ENCODE results near the gene RPL39L.
"Not testable (repeated sequence)": the region's sequence is repeated elsewhere in the genome, so short reads cannot be mapped to it uniquely, and the experiment has no call there.

Gene RPL39L

DNA sequence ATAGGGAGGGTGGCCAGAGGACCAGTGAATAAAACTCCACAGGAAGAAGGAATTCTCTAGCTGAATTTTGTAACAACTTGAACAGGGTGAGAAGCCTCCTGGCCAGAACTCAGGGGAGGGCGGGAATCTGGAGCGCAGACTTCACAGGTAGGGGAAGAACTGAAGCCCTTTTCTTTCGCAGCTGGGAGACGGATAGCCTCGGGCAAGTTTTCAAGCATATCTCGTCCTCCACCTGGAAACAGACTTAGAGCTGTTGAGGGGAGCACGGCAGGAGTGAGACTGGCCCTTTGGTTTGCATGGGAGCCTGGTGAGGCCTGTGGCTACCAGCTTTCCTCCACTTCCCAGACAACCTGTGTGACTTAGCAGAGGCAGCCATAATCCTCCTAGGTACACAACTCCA is 10.9 kb upstream of the RPL39L start:
- Histone ChIP-seq H3K36me3 (ENCODE audit: insufficient read depth, low read length) (no peaks in the 10 kb centered on the region), H3K27ac (no peak overlapping the region), H3K9me3 (ENCODE audit: low read depth, low read length) (no peaks in the 10 kb centered on the region), H3K4me3 (no peak overlapping the region), H3K9ac (ENCODE audit: insufficient read length) (no peak overlapping the region)
- no peak for TF ChIP-seq EZH2 (IDR thresholded peaks at IDR 0.05)
- TF ChIP-seq FOXP2 (optimal IDR thresholded peaks at IDR 0.05; ENCODE audit: control extremely low read depth, extremely low read length, insufficient read depth): no peak
- TF ChIP-seq POLR2AphosphoS5 (IDR thresholded peaks at IDR 0.05; ENCODE audit: borderline replicate concordance, low read depth, low read length): no peak
- no peak for DNase-seq (ENCODE audit: low read depth, low spot score)

DNA sequence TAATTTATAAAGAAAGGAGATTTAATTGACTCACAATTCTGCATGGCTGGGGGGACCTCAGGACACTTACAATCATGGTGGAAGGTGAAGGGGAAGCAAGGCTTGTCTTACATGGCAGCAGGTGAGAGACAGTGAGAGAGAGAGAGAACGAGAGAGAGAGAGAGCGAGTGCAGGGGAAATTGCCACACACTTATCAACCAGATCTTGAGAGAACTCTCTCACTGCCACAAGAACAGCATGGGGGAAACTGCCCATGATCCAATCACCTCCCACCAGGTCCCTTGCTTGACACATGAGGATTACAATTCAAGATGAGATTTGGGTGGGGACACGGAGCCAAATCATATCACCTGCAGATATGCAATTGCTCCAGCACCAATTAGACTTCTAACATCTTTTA is 7.1 kb upstream of the RPL39L start:
- Histone ChIP-seq H3K9me3 (ENCODE audit: low read depth, low read length) (no peaks in the 10 kb centered on the region; the same call in 1 of the 2 replicates), H3K4me3 (no peak overlapping the region), H3K27ac (no peak overlapping the region), H3K36me3 (ENCODE audit: insufficient read depth, low read length) (no peaks in the 10 kb centered on the region), H3K9ac (ENCODE audit: insufficient read length) (no peak overlapping the region)
- TF ChIP-seq EZH2 (IDR thresholded peaks at IDR 0.05): no peak
- no peak for TF ChIP-seq POLR2AphosphoS5 (IDR thresholded peaks at IDR 0.05; ENCODE audit: borderline replicate concordance, low read depth, low read length)
- no peak for TF ChIP-seq FOXP2 (optimal IDR thresholded peaks at IDR 0.05; ENCODE audit: control extremely low read depth, extremely low read length, insufficient read depth)
- DNase-seq (ENCODE audit: low read depth, low spot score): no peak

DNA sequence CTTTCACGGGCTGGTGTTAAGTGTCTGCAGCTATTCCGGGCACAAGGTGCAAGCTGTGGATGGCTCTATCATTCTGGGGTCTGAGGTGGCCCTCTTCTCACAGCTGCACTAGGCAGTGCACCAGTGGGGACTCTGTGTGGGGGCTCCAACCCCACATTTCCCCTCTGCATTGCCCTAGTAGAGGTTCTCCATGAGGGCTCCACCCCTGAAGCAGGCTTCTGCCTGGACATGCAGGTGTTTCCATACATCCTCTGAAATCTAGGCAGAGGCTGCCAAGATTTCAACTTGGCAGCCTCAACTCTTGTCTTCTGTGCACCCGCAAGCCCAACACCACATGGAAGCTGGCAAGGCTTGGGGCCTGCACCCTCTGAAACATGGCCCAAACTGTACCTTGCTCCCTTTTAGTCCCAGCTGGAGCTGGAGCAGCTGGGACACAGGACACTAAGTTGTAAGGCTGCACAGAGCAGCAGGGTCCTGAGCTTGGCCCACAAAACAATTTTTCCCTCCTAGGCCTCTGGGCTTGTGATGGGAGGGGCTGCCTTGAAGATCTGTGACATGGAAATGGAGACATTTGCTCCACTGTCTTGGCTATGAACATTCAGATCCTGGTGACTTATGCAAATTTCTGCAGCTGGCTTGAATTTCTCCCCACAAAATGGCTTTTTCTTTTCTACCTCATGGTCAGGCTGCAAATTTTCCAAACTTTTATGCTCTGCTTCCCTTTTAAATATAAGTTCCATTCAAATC is 6.0 kb upstream of the RPL39L start:
- TF ChIP-seq EZH2 (IDR thresholded peaks at IDR 0.05) (no peak), POLR2AphosphoS5 (IDR thresholded peaks at IDR 0.05; ENCODE audit: borderline replicate concordance, low read depth, low read length) (no peak), FOXP2 (optimal IDR thresholded peaks at IDR 0.05; ENCODE audit: control extremely low read depth, extremely low read length, insufficient read depth) (no peak)
- no peak for DNase-seq (ENCODE audit: low read depth, low spot score)
- Histone ChIP-seq H3K27ac (no peak overlapping the region), H3K4me3 (no peak overlapping the region), H3K9me3 (ENCODE audit: low read depth, low read length) (no peaks in the 10 kb centered on the region; the same call in 1 of the 2 replicates), H3K36me3 (ENCODE audit: insufficient read depth, low read length) (no peaks in the 10 kb centered on the region), H3K9ac (ENCODE audit: insufficient read length) (no peak overlapping the region)

DNA sequence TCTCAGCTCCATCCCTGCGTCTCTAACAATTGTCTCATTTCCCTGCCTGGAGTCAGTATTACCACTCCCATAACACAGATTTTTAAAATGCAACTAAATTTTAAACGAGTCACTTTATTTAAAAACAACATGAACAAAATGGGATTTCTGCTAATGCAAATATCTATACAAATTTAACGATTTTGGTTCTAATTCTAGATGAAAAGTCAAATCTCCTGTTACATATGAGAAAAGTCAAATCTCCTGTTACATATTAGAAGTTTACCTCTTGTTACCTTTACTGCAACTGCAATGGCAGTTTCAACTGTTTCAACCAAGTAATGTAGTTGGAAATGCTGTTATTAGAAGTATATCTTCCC is 578 bp upstream of the RPL39L start:
- peaks cover 2% of the 10 kb centered on the region; the same call in 1 of the 2 replicates for H3K36me3 ChIP-seq (ENCODE audit: insufficient read depth, low read length)
- TF ChIP-seq EZH2 (IDR thresholded peaks at IDR 0.05) (no peak), POLR2AphosphoS5 (IDR thresholded peaks at IDR 0.05; ENCODE audit: borderline replicate concordance, low read depth, low read length) (no peak), FOXP2 (optimal IDR thresholded peaks at IDR 0.05; ENCODE audit: control extremely low read depth, extremely low read length, insufficient read depth) (no peak)
- H3K4me3 ChIP-seq: peak overlapping the region; percentile 88
- H3K9ac ChIP-seq (ENCODE audit: insufficient read length): peak overlapping the region; percentile 87
- H3K9me3 ChIP-seq (ENCODE audit: low read depth, low read length): no peaks in the 10 kb centered on the region; the same call in 1 of the 2 replicates
- DNase-seq (ENCODE audit: low read depth, low spot score): no peak
- H3K27ac ChIP-seq: no peak overlapping the region

DNA sequence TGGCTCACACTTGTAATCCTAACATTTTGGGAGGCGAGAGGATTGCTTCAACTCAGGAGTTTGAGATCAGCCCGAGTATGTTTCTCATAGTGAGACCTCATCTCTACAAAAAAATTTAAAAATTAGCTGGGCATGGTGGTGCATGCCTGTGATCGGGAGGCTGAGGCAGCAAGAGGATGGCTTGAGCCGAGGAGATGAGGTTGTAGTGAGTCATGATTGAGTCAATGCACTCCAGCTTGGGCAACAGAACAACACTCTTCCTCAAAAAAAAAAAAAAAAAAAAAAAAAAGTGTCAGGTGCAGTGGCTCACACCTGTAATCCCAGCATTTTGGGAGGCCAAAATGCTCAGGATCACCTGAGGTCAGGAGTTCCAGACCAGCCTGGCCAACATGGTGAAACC is 2.4 kb downstream of the RPL39L start:
- Histone ChIP-seq H3K36me3 (ENCODE audit: insufficient read depth, low read length) (peaks cover 10% of the 10 kb centered on the region; the same call in 1 of the 2 replicates), H3K27ac (no peak overlapping the region), H3K4me3 (no peak overlapping the region), H3K9me3 (ENCODE audit: low read depth, low read length) (no peaks in the 10 kb centered on the region), H3K9ac (ENCODE audit: insufficient read length) (no peak overlapping the region)
- TF ChIP-seq POLR2AphosphoS5 (IDR thresholded peaks at IDR 0.05; ENCODE audit: borderline replicate concordance, low read depth, low read length): no peak
- TF ChIP-seq FOXP2 (optimal IDR thresholded peaks at IDR 0.05; ENCODE audit: control extremely low read depth, extremely low read length, insufficient read depth): no peak
- no peak for TF ChIP-seq EZH2 (IDR thresholded peaks at IDR 0.05)
- DNase-seq (ENCODE audit: low read depth, low spot score): no peak

DNA sequence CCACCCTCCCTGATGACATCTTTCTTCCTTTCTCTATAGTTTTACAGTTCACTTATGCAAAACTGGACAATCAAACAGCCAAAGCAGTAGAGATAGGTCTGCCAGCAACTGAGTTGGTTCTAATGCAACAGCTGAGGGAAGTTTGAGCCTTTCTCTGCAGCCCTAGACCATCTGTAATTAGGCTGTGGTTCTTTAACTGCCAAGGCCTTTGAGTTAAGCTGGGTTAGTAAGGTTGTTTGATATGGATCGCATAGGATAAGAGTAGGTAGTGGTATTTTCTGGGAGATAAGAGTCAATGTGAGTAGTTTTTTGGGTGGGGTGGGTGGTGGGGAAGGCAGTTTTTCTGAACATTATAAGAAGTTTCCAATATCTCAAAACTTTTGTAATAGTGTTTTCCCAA is 3.0 kb downstream of the RPL39L start:
- Histone ChIP-seq H3K9me3 (ENCODE audit: low read depth, low read length) (no peaks in the 10 kb centered on the region), H3K27ac (no peak overlapping the region), H3K9ac (ENCODE audit: insufficient read length) (no peak overlapping the region), H3K36me3 (ENCODE audit: insufficient read depth, low read length) (peaks cover 16% of the 10 kb centered on the region; the same call in 1 of the 2 replicates), H3K4me3 (no peak overlapping the region)
- TF ChIP-seq POLR2AphosphoS5 (IDR thresholded peaks at IDR 0.05; ENCODE audit: borderline replicate concordance, low read depth, low read length) (no peak), FOXP2 (optimal IDR thresholded peaks at IDR 0.05; ENCODE audit: control extremely low read depth, extremely low read length, insufficient read depth) (no peak), EZH2 (IDR thresholded peaks at IDR 0.05) (no peak)
- no peak for DNase-seq (ENCODE audit: low read depth, low spot score)

DNA sequence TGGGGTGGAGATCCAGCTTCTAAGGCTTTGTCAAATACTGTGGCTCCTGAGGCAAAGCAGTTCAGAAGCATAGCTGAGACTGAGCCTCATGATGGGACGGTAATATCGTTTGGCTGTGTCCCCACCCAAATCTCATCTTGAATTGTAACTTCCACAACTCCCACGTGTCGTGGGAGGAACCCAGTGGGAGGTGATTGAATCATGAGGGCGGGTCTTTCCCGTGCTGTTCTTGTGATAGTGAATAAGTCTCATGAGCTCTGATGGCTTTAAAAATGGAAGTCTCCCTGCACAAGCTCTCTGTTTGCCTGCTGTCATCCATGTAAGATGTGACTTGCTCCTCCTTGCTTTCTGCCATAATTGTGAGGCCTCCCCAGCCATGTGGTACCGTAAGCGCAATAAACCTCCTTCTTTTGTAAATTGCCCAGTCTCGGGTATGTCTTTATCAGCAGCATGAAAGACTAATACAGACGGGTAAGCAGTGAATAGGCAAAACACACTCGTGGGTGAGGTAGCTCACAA is 4.1 kb downstream of the RPL39L start:
- H3K36me3 ChIP-seq (ENCODE audit: insufficient read depth, low read length): peaks cover 23% of the 10 kb centered on the region; the same call in 1 of the 2 replicates
- not testable (repeated sequence) for H3K4me3 ChIP-seq; H3K9me3 ChIP-seq (ENCODE audit: low read depth, low read length)

DNA sequence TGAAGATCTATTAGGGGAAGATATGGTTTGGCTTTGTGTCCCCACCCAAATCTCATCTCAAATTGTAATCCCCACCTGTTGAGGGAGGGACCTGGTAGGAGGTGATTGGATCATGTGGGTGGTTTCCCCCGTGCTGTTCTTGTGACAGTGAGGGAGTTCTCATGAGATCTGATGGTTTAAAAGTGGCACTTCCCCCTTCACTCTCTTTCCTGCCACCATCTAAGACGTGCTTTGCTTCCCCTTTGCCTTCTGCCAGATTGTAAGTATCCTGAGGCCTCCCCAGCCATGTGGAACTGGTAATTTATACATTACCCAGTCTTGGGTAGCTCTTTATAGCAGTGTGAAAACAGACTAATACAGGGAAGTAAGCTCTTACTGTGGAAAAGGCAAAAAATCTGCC is 6.1 kb downstream of the RPL39L start:
- not testable (repeated sequence) for H3K4me3 ChIP-seq; H3K9ac ChIP-seq (ENCODE audit: insufficient read length); H3K27ac ChIP-seq; H3K9me3 ChIP-seq (ENCODE audit: low read depth, low read length); DNase-seq (ENCODE audit: low read depth, low spot score)
- peaks cover 25% of the 10 kb centered on the region; the same call in 1 of the 2 replicates for H3K36me3 ChIP-seq (ENCODE audit: insufficient read depth, low read length)

More for the DNA sequence above, 4.1 kb downstream of the RPL39L start:
- not testable (repeated sequence) for H3K27ac ChIP-seq; DNase-seq (ENCODE audit: low read depth, low spot score); H3K9ac ChIP-seq (ENCODE audit: insufficient read length)

DNA sequence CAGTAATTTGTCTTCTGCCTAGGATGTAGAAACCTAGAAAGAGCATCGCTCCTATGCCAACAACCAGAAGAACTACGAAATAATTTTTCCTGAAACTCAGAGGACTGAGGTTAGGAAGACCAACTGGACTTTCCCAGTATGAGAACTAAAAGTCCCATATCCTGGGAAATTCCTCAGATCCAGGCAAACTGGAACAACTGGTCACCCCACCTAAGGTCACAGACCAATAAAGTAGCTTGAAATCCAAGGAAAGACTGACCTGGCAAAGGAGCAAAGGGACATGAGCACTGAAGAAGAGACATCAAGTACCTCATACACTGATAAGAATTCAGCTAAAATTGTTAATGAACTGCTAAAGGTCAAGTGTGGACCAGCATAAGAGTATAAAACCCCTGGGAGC is 6.6 kb downstream of the RPL39L start:
- Histone ChIP-seq H3K9ac (ENCODE audit: insufficient read length) (no peak overlapping the region), H3K36me3 (ENCODE audit: insufficient read depth, low read length) (peaks cover 30% of the 10 kb centered on the region; the same call in 1 of the 2 replicates), H3K4me3 (no peak overlapping the region), H3K9me3 (ENCODE audit: low read depth, low read length) (no peaks in the 10 kb centered on the region), H3K27ac (no peak overlapping the region)
- no peak for DNase-seq (ENCODE audit: low read depth, low spot score)
- no peak for TF ChIP-seq FOXP2 (optimal IDR thresholded peaks at IDR 0.05; ENCODE audit: control extremely low read depth, extremely low read length, insufficient read depth)
- TF ChIP-seq POLR2AphosphoS5 (IDR thresholded peaks at IDR 0.05; ENCODE audit: borderline replicate concordance, low read depth, low read length): no peak
- TF ChIP-seq EZH2 (IDR thresholded peaks at IDR 0.05): no peak
